ENCODE data around the gene LARP4.

GRCh38 chr12:50523772-50524171 is 123.1 kb downstream of the LARP4 start:
- TF ChIP-seq CTCF (IDR thresholded peaks at IDR 0.05) (no peak), EZH2phosphoT487 (IDR thresholded peaks at IDR 0.05) (no peak)

Measured in neural progenitor cell (in vitro differentiated cells).